Measurements from ENCODE around the gene NHLH2. TPM values are rescaled to one million over a fixed set of nuclear protein-coding genes. Genes with fewer than 3 reads are reported as not detected.
A peak's percentile ranks its signal among the peaks of the same experiment; 100 is the strongest.

The NHLH2 gene
- not detected for total RNA-seq

DNA sequence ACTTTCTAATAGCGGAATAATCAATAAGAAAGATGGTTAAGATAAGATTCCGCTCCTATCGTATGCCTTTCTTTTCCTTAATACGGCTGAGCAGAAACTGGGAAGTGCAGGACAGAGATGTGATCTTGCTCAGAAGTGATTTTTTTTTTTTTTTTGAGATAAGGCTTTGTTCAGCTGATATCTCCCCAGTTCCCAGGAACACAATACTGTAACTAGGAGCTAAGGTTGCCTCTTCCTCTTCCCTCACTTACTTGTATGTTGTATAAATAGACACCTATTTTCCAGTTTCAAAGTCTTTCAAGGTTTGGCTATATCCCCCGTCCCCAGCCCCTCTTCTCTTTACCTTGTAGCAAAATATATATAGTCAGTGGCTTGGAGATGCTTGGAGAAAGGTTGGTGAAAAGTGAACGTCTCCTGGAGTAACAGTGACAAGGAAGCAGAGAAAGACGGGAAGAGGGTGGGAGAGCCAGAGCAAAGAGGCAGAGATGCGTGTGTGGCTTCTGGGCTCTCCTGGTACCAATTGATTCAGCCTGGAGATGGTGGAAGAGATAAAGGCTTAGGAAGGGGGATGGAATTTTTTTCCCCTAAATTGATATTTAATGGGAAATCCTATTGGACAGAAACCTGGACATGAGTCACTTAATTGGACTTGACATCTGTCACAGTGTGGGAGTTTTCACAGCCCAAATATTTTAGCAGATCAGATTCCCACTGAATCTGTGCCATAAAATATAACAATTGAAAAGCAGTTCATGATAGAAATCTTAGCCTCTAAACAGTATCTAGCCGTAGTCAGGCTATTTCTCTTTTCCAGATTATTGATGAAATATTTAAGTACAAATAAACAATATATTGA lies at the start of gene NHLH2:
Gene NHLH2, minus strand, starts transcription at position 522 of the 856 bp plus-strand sequence. CDS start 2,754 bp downstream, outside the sequence.
- H3K9me3 ChIP-seq, result no peaks in the 10 kb centered on the region
- no peak within 1 kb of the TSS for H3K4me3 ChIP-seq
- WGBS, 2 donors, result 25 to 33% methylated on average over 9 of the region's 9 CpGs
- H3K27ac ChIP-seq, result no peak within 1 kb of the TSS
- H3K36me3 ChIP-seq (replicated peaks in 1 of 2; ENCODE audit: insufficient read depth in 1 of 2, low read depth in 2 of 2), result no peaks in the 10 kb centered on the region
- ATAC-seq (no peak), DNase-seq (no peak)
- peaks cover 0 to 55% of the 10 kb centered on the region in 2 donors for H3K27me3 ChIP-seq
- peaks cover 25% of the 10 kb centered on the region for H3K4me1 ChIP-seq
- intact Hi-C loops (cut with DNase I), result no loop called here
- no peak for TF ChIP-seq POLR2A (IDR thresholded peaks at IDR 0.05)
- TF ChIP-seq, protein P1, sequence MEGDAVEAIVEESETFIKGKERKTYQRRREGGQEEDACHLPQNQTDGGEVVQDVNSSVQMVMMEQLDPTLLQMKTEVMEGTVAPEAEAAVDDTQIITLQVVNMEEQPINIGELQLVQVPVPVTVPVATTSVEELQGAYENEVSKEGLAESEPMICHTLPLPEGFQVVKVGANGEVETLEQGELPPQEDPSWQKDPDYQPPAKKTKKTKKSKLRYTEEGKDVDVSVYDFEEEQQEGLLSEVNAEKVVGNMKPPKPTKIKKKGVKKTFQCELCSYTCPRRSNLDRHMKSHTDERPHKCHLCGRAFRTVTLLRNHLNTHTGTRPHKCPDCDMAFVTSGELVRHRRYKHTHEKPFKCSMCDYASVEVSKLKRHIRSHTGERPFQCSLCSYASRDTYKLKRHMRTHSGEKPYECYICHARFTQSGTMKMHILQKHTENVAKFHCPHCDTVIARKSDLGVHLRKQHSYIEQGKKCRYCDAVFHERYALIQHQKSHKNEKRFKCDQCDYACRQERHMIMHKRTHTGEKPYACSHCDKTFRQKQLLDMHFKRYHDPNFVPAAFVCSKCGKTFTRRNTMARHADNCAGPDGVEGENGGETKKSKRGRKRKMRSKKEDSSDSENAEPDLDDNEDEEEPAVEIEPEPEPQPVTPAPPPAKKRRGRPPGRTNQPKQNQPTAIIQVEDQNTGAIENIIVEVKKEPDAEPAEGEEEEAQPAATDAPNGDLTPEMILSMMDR (IDR thresholded peaks at IDR 0.05), result no peak

GRCh38 chr1:115890580-115890979 lies 49.7 kb upstream of the NHLH2 start:
- Histone ChIP-seq H3K4me3 (no peak overlapping the region), H3K9me3 (no peaks in the 10 kb centered on the region), H3K4me1 (peaks cover 8% of the 10 kb centered on the region), H3K27me3 (no peaks in the 10 kb centered on the region), H3K36me3 (replicated peaks in 1 of 2; ENCODE audit: insufficient read depth in 1 of 2, low read depth in 2 of 2) (no peaks in the 10 kb centered on the region), H3K27ac (no peak overlapping the region)
- TF ChIP-seq, protein P1 (IDR thresholded peaks at IDR 0.05), result no peak
- no peak for TF ChIP-seq POLR2A (IDR thresholded peaks at IDR 0.05)
- intact Hi-C loops (cut with DNase I), result no loop called here
- WGBS, 2 donors, result 23 to 28% methylated on average over 4 of the region's 4 CpGs
- ATAC-seq, result peak; percentile 27
- peak in 3 of 4 donors; percentile 15 to 26 (median 22) for DNase-seq

- ATAC-seq, result no peak
Observed at GRCh38 chr1:115888976-115889375, 48.0 kb upstream of the NHLH2 start.

GRCh38 chr1:115882913-115883902 lies 42.3 kb upstream of the NHLH2 start:
- Histone ChIP-seq H3K27ac (no peak overlapping the region), H3K9me3 (no peaks in the 10 kb centered on the region), H3K36me3 (replicated peaks in 1 of 2; ENCODE audit: insufficient read depth in 1 of 2, low read depth in 2 of 2) (no peaks in the 10 kb centered on the region), H3K27me3 (no peaks in the 10 kb centered on the region), H3K4me3 (no peak overlapping the region), H3K4me1 (peaks cover 4% of the 10 kb centered on the region)
- ATAC-seq, result no peak
- DNase-seq, result no peak
- TF ChIP-seq, protein P1 (IDR thresholded peaks at IDR 0.05), result no peak
- TF ChIP-seq POLR2A (IDR thresholded peaks at IDR 0.05), result no peak
- 74% methylated on average over 8 of the region's 8 CpGs for WGBS, 2 donors
- intact Hi-C loops (cut with DNase I), result no loop called here

More at GRCh38 chr1:115888976-115889375, 48.0 kb upstream of the NHLH2 start:
- H3K9me3 ChIP-seq, result no peaks in the 10 kb centered on the region
- no peak overlapping the region for H3K27ac ChIP-seq
- intact Hi-C loops (cut with DNase I), result no loop called here
- no peaks in the 10 kb centered on the region for H3K27me3 ChIP-seq
- peaks cover 8% of the 10 kb centered on the region for H3K4me1 ChIP-seq
- DNase-seq, result no peak
- WGBS, 2 donors, result 92 to 98% methylated on average over 2 of the region's 2 CpGs
- TF ChIP-seq, protein P1 (IDR thresholded peaks at IDR 0.05), result no peak
- H3K36me3 ChIP-seq (replicated peaks in 1 of 2; ENCODE audit: insufficient read depth in 1 of 2, low read depth in 2 of 2), result no peaks in the 10 kb centered on the region
- H3K4me3 ChIP-seq, result no peak overlapping the region

All from body of pancreas (tissue), 4 donors.